B cell (primary cell): ENCODE data around the gene PTPRT.

Experiments used
- CTCF ChIP-seq: fragments of 200-600 bp; IDR thresholded peaks from one replicate; pipeline ENCODE4 v1.8.0; 2022; ENCODE audit warnings: antibody characterized with exemption, mild to moderate bottlenecking
- EZH2 ChIP-seq: IDR thresholded peaks from 2 replicates; pipeline ENCODE4 v1.6.1; 2012; ENCODE audit warnings: borderline replicate concordance, low read depth, mild to moderate bottlenecking, moderate library complexity, low read length; ENCODE audit not compliant: insufficient read depth, poor library complexity, severe bottlenecking

- TF ChIP-seq CTCF (no peak), EZH2 (no peak)
These were observed 715.1 kb downstream of the PTPRT start for GRCh38 chr20:42474646-42475045.
